ENCODE data around the gene LRRC72. TPM values are rescaled to one million over a fixed set of nuclear protein-coding genes. Genes with fewer than 3 reads are reported as not detected.

The LRRC72 gene
- total and polyA plus RNA-seq, 9 of the 15 experiments (the other 6 are each of a cell fraction or from before 2014, with no cell fraction given) = 0.10 TPM; not detected in 8

DNA sequence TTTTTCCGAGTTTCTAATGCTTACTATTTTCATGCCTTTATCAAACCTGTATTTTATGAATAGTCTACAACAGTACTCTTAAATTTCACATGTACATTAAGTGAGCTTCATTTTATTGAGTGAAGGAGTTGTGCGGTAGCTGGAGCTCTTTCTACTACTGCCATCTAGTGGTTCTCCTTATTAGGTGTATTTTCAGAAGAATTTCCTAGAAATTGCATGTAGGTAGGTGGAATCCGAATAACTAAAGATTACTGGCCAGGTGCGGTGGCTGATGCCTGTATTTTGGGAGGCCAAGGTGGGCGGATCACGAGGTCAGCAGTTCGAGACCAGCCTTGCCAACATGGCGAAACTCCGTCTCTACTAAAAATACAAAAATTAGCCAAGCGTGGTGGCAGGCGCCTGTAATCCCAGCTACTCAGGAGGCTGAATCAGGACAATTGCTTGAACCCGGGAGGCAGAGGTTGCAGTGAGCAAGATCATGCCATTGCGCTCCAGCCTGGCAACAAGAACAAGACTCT, 38.3 kb downstream of the LRRC72 start (continued):
- TF ChIP-seq ZNF184 (CRISPR knock-in tag; IDR thresholded peaks at IDR 0.05) (no peak), HOXB6 (CRISPR knock-in tag; IDR thresholded peaks at IDR 0.05; ENCODE audit: borderline replicate concordance) (no peak), ZC3H8 (IDR thresholded peaks at IDR 0.05) (no peak), THRAP3 (IDR thresholded peaks at IDR 0.05; ENCODE audit: borderline replicate concordance) (no peak), ASH1L (IDR thresholded peaks at IDR 0.05; ENCODE audit: borderline replicate concordance, low read depth, partially characterized antibody) (no peak), SRSF3 (IDR thresholded peaks at IDR 0.05; ENCODE audit: insufficient read depth, low read length) (no peak), ZNF140 (CRISPR knock-in tag; IDR thresholded peaks at IDR 0.05) (no peak), PHF20 (IDR thresholded peaks at IDR 0.05; ENCODE audit: partially characterized antibody) (no peak), ZNF165 (CRISPR knock-in tag; IDR thresholded peaks at IDR 0.05; ENCODE audit: borderline replicate concordance) (no peak), L3MBTL2 (IDR thresholded peaks at IDR 0.05) (0 out of 2 replicates have a peak, but pooled peaks have one; percentile 14), NR4A1 (CRISPR knock-in tag; IDR thresholded peaks at IDR 0.05) (no peak), NR4A1 (tag; IDR thresholded peaks at IDR 0.05) (no peak)
- TF ChIP-seq, protein P1, sequence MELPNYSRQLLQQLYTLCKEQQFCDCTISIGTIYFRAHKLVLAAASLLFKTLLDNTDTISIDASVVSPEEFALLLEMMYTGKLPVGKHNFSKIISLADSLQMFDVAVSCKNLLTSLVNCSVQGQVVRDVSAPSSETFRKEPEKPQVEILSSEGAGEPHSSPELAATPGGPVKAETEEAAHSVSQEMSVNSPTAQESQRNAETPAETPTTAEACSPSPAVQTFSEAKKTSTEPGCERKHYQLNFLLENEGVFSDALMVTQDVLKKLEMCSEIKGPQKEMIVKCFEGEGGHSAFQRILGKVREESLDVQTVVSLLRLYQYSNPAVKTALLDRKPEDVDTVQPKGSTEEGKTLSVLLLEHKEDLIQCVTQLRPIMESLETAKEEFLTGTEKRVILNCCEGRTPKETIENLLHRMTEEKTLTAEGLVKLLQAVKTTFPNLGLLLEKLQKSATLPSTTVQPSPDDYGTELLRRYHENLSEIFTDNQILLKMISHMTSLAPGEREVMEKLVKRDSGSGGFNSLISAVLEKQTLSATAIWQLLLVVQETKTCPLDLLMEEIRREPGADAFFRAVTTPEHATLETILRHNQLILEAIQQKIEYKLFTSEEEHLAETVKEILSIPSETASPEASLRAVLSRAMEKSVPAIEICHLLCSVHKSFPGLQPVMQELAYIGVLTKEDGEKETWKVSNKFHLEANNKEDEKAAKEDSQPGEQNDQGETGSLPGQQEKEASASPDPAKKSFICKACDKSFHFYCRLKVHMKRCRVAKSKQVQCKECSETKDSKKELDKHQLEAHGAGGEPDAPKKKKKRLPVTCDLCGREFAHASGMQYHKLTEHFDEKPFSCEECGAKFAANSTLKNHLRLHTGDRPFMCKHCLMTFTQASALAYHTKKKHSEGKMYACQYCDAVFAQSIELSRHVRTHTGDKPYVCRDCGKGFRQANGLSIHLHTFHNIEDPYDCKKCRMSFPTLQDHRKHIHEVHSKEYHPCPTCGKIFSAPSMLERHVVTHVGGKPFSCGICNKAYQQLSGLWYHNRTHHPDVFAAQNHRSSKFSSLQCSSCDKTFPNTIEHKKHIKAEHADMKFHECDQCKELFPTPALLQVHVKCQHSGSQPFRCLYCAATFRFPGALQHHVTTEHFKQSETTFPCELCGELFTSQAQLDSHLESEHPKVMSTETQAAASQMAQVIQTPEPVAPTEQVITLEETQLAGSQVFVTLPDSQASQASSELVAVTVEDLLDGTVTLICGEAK (IDR thresholded peaks at IDR 0.05) = no peak
- TF ChIP-seq, protein P1 (CRISPR knock-in tag; IDR thresholded peaks at IDR 0.05) = peak; percentile 64; the same call in 1 of the 2 replicates
- TF ChIP-seq, protein P2, sequence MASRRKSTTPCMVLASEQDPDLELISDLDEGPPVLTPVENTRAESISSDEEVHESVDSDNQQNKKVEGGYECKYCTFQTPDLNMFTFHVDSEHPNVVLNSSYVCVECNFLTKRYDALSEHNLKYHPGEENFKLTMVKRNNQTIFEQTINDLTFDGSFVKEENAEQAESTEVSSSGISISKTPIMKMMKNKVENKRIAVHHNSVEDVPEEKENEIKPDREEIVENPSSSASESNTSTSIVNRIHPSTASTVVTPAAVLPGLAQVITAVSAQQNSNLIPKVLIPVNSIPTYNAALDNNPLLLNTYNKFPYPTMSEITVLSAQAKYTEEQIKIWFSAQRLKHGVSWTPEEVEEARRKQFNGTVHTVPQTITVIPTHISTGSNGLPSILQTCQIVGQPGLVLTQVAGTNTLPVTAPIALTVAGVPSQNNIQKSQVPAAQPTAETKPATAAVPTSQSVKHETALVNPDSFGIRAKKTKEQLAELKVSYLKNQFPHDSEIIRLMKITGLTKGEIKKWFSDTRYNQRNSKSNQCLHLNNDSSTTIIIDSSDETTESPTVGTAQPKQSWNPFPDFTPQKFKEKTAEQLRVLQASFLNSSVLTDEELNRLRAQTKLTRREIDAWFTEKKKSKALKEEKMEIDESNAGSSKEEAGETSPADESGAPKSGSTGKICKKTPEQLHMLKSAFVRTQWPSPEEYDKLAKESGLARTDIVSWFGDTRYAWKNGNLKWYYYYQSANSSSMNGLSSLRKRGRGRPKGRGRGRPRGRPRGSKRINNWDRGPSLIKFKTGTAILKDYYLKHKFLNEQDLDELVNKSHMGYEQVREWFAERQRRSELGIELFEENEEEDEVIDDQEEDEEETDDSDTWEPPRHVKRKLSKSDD (conservative IDR thresholded peaks at IDR 0.05; ENCODE audit: low read length) = no peak
- TF ChIP-seq, protein P3, sequence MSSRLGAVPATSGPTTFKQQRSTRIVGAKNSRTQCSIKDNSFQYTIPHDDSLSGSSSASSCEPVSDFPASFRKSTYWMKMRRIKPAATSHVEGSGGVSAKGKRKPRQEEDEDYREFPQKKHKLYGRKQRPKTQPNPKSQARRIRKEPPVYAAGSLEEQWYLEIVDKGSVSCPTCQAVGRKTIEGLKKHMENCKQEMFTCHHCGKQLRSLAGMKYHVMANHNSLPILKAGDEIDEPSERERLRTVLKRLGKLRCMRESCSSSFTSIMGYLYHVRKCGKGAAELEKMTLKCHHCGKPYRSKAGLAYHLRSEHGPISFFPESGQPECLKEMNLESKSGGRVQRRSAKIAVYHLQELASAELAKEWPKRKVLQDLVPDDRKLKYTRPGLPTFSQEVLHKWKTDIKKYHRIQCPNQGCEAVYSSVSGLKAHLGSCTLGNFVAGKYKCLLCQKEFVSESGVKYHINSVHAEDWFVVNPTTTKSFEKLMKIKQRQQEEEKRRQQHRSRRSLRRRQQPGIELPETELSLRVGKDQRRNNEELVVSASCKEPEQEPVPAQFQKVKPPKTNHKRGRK (tag; IDR thresholded peaks at IDR 0.05) = no peak
